ENCODE results near the gene RNASE2.

- TF ChIP-seq CTCF (IDR thresholded peaks at IDR 0.05; ENCODE audit: insufficient read depth, low read depth, low read length) (no peak), EZH2 (IDR thresholded peaks at IDR 0.05; ENCODE audit: insufficient read depth, low read length) (no peak)
Observed at GRCh38 chr14:20905676-20906075, 49.6 kb upstream of the RNASE2 start.
